NCI-H1048 (cell line): ENCODE data around the gene ULK3.

Experiments used
- DNase-seq: peaks from one replicate; lab custom pipeline; 2025; lab: John Stamatoyannopoulos, UW

Gene ULK3

DNA sequence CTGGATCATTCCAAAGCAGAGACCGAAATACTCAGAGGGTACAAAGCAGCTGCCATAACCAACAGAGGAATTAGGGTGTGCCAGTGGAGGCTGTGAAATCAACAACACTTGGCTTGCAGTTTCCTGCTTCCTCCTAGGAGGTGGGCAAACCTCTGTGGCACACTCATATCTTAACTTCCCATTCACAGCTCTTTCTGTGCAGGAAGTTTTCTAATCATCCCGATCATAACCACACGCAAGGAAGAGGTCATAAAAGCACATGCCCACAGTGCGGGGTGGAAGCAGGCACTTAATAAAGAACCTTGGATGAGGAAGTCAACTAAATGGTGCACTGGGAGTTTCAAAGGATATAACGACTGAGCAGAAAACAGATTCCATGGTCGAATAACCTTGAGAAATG is 25.1 kb upstream of the ULK3 start:
- no peak for DNase-seq

DNA sequence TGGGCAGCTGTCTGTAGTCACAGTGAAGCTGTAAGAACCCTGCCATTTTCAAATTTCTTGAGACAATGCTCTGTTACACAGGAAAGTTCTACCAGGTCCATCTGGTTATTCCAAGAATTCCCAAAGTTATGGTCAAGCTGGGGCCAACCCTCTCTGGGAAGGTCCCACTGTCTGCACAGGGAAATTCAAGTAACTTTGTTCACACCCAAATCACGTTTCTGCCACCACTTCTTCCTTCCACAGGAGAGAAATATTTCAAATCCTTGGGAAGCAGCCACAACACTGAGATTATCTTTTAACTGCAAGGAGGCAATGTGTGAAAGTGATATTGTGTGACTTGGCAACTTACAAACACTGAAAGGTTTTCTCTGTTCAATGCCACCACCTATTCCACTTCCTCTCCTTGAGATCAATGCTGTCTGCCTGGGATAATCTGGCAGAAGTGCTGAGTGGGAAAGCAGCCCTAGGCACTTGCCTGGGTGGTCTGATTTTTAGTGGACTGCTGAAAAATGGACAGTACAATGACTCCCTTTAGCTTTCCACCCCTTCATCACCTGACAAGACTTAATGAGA is 24.6 kb upstream of the ULK3 start:
- no peak for DNase-seq

DNA sequence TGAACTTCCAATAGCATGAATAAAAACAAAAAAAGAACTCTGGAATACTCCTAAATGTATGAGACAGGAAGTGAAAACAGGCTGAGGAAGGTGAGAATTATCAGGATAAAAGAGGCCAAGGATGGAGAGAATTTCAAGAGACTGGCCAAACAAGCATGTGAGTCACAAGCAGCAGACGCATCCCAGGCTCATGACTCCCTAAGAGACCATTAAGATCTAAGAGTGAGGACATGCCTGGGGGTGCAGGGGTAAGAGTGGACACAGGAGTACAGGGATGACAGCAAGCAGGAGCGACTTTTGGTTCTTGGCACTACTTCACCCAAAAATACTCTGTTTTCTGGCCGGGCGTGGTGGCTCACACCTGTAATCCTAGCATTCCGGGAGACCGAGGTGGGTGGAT is 23.1 kb upstream of the ULK3 start:
- no peak for DNase-seq

DNA sequence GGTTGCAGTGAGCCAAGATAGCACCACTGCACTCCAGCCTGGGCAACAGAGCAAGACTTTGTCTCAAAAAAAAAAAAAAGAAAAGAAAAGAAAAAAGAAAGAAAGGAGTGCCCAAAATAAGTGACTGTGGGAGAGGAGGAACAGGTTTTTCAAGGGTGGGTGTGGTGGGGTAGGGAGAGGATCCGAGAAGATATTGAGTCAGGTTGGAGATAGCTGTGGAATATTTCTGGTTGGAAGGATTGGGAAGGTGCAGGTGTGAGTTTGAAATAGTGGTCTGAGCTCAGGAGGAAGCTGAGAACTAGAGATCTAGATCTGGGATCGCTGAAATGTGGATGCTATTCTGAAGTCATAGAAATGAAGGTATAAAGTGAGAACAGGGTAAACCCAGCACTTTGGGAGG is 22.4 kb upstream of the ULK3 start:
- no peak for DNase-seq

DNA sequence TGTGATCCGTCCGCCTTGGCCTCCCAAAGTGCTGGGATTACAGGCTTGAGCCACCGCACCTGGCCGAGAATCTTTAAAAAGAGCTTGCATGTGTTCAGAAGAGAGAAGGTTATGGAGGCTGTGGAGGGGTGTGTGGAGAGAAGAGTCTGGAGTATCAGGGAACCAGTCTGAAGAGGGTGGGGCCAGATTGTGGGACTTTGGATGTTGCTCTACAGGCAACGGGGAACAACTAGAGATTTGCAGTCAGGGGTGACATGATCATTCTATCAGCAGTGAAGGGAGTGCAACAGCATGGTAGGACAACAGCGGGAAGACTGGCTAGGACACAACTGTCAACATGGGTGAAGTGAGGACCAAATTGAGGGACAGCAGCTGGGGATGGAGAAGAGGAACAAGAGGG is 21.3 kb upstream of the ULK3 start:
- no peak for DNase-seq

DNA sequence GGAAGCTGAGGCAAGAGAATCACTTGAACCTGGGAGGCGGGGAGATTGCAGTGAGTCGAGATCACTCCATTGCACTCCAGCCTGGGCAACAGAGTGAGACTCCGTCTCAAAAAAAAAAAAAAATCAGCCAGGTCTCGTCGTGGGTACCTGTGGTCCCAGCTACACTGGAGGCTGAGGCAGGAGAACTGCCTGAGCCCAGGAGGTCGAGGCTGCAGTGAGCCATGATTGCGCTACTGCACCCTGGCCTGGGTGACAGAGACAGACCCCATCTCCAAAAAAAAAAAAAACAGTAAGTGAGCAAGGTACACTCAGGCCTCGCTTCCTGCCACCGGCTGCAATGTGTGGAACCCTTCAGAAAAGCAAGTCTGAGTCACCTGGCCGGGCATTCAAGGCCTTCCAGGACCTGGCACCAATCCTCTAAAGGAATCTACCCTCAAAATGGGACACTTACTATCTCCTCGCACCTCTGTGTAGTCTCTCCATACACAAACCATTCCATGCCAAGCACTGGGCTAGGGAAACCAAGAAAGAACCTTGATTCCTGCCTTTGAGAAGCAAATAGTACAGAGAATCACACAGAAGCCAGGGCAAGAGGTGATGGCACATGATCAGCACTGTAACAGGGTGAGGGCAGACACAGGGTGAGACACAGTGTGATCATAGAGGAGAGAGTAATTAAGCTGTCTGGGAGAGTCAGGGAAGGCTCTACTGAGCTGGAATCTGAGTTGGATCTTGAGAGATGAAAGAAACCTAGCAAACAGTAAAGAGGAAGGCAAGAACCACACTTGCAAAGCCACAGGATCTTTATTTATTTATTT is 20.5 kb upstream of the ULK3 start:
- no peak for DNase-seq

DNA sequence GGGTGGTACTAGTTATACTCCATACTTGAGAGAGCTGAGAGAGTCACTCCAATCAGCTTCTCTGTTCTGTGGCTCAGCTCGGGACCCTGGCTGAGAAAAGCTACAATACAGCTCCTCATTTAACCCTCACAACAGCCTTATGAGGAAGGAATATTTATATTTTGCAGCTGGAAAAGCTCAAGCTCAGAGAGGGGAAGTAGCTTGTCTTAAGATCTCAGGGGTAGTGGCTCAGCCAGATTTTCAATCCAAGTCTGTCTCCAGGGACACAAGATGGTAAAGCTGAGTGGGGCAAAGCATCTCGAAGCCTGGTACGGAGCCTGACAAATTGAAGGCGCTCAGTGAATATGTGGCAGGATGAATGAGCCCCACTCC is 15.4 kb upstream of the ULK3 start:
- DNase-seq, result no peak

DNA sequence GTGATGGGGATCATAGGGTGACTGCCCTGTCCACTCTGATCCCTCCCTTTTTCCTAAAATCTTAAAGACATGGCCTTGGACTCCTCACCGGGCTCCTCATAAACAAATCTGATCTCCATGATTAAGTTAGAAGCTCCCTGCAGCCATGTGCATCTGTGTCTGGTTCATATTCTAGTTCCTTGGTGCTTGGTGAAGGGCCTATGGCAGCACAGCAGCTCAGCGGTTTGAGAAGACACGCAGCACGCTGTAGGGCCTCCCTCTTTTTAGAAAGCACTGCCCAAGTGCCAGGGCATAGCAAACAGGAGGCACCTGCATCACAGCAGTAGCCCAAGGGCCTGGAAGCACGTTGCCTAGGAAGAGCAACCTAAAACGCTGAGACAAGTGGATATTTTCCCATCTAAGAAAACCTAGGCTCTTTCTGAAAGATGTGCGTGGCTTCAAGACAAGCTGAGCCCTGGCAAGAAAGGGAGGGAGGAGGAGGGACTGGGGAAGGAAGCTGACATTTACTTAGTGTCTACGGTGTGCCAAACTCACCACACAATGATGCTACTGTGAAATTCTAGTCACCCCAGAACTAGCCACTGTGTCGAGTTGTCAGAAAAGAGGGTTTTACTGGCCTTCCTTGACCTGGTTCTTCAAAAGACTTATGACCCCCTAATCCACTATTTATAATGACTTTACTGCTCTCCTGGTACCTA is 14.9 kb upstream of the ULK3 start:
- DNase-seq, result no peak

DNA sequence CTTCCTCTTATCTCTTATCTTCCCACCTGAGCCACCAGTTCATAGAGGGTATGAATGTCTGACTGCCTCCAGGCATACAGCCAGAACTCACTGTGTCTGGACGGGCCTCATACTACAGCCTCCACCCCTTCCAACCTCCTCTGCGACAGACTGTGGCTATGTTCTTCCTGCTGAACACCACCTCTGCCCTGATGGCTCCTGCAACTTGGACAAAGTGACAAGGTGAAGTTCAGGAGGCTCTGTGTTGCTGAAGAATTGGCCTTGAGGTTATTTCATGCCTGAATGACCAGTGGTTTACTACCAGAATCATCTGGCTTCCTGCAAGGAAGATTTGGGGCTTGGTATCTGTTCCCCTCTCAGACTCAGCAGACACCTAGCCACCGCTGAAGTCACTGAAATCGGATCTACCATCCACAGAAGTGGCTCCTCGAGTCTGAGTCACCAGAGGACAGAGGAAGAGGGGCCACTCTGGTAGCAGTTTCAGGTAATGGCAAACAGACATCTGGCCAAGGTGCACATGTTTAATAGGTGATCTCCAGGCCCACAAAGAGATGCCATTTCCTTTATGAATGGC is 14.2 kb upstream of the ULK3 start:
- no peak for DNase-seq

DNA sequence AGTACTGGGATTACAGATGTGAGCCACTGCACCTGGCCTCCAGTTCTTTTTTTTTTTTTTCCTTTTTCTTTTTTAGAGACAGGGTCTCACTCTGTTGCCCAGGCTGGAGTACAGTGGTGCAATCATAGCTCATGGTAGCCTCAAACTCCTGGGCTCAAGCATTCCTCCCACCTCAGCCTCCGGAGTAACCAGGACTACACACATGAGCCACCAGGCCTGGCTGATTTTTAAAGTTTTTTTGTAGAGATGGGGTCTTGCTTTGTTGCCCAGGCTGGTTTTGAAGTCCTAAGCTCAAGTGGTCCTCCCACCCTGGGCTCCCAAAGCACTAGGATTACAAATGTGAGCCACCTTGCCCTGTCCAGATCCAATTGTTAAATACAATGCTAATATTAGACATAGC is 13.6 kb upstream of the ULK3 start:
- no peak for DNase-seq

DNA sequence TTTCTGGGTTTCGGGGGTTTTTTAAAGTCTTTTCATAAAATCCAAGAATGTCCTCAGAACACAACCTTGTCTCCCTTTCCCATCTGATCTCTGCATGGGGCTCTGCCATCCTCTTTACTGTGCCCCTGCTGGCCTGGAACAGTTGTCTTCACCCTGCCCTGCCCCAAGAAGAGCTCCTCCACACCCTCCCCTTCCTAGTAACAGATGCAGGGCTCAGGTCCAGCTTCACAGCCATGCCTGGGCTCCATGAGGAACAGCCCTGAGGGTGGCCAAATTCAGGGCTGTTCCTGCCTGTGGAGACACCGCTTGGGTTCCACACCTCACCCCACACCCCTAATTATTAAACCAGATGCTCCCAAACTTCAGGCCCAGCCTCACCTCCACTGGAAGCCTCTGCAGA is 12.9 kb upstream of the ULK3 start:
- no peak for DNase-seq

DNA sequence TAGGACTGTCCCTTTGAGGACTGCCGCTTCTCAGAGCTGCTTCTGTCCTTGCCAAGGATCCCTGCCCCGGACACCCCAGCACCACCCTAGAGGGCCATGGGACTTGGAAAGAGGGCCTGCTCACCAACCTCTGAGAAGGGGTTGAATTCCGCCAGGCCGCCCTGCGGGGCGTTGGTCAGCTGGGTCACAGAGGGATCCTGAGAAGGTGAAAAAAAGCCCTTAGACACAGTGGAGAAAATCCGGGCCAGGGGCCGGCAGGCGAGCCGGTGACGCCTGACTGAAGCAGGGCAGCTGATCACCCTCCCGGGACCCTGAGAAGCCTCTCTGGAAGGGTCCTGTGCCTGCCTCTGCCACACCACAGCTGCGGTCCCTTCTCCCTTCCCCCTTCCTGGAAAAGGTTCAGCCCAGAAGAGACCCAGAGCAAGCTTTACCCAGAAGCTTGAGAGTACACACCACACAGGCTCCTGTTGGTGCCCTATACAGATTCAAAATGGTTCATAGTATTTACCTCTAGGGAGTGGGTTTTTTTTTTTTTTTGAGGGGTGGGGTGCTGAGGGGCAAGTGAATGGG is 11.6 kb upstream of the ULK3 start:
- DNase-seq, result no peak

DNA sequence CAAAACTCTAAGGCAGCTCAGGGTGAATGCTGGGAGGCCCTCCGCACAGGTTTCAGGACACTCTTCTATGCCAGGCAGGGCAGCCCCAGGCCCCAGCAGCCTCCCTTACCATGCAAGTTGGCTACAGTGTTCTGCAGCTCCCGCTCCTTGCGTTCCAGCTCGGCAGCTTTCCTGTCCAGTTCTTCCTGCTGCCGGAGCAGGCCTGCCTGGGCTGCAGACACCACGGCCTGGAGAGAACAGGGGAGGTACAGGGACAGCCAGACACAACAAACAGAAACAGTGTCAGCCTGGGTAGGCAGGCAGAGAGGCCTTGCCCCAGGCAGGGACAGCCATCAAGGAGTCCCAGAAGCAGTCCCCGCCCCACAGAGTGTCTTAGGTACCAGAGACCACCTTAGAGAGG is 9.0 kb upstream of the ULK3 start:
- no peak for DNase-seq

DNA sequence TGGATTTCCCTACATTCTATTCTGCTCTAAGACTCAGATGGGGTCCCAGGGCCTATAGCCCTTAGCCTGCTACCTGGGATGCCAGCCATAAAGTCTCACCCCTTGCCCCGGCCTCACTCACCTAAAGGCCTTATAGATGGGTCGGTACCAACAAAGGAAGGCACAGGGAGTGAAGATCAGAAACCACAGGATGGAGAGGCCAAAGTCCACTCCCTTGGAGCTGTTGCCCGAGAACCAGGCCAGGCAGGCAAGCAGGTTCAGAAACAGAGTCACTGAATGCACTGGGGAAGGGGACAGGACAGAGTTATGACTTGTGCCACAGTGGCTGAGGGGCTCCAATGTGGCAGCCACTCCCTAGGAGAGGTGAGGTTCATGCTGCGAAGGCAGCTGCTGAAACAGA is 7.4 kb upstream of the ULK3 start:
- no peak for DNase-seq

DNA sequence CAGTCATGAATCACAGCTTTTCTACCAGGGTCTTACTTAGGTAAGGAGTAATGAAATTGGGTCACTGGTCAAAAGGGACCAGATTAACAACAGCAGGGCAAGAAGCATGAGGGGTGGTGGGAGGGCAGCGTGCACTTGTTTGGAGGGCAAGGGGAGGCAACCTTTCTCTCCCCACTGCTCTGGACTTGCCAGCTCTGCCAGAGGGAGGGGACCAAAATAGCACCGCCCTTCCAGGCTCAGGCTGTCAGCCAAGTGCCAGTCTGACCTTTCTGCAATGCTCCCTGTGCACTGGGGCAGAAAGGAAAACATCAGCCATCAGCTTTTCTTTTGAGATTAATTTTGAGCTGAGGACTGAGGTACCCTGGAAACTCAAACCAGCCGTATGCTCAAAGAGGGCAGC is 4.5 kb upstream of the ULK3 start:
- DNase-seq, result no peak

DNA sequence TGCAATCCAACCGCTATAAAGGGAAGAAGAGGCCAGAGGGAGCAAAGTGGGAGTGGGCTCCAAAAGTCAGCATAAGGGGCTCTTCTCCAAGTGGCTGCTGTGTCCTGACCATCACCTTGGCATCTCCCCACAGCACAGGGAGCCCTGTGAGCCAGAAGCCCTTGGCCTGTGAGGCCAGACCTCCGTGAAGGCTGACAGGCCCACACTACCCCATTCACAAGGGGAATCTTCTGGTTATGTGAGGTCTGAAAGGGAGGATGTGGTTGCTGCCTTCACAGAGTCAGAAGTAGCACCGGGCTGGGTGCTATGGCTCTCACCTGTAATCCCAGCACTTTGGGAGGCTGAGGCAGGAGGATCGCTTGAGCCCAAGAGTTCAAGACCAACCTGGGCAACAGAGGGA is 2.6 kb upstream of the ULK3 start:
- DNase-seq, result no peak

DNA sequence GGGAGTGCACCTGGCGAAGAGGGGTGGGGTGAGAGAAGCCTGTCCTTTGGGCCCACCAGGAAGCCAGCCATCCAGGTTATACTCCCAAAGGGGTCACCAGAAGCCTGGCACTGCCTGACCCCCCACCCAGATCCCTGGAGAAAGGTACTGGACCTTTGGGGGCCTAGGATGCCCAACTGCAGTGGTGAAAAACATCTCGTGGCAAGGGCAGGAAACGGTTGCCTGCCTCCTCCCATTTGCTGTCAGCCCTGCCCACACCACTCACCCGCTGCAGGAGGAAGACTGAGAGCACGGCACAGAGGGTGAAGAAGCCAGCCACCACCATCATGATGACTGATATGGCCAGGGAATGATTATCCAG is 2.2 kb upstream of the ULK3 start:
- no peak for DNase-seq

DNA sequence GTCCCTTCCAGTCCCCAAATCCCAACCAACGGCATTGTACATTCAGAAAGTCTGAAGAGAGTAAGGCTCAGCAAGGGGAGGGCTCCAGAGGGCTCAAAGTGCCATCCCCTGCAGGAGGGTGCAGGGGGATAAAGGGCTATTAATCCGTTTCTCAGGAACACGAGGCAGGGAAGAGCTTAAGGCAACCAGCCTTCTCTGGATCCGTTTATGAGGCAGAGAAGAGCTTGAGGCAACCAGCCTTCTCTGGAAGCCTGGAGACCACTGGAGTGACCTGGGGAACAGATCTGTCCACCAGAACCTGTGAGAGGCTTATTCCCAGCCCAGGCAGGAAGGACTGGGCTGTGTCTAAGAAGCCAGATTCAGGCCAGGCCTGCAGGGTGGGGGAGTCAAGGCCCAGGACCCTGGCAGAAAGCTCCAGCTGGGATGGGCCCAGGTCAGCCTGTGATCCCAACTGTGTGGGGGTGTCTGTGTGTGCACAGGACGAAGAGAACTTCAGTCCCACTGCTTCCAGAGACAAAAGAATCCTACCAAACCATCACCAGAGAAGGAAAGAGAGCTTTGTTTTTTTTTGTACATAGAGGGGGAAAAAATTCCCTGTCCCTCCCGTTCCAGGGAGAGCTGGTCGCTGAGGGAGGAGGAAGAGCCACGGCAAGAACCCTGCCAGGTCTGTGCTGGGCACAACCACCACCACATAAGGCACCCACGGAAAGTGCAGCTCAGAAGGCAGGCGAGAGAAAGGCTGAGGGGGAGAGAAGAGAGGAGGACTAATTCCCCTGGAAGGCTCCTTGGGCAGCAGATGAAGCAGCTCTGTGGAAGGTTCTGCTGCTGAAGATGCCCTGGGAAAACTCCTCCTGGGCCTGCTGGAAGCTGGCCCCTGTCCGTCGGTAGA is 1.6 kb upstream of the ULK3 start:
- no peak for DNase-seq

DNA sequence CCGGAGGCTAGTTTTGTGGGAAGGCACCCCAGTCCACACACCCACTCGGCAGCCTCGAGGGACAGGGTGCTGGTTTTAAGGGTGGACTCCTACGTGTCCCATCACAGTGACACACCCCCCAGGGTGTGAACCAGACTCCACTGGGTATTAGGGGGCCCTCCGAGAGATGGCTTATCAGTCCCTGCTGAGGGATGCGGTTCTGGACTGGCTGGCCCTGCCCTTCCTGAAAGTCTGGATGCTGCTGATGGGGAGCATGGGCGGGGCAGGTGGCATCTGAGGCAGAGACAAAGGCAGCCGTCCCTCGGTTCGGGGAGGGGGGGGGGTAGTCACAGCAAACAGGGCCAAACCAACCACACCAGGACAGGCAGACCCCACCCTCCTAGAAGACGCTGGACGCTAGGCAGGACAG is 939 bp upstream of the ULK3 start:
- no peak for DNase-seq

DNA sequence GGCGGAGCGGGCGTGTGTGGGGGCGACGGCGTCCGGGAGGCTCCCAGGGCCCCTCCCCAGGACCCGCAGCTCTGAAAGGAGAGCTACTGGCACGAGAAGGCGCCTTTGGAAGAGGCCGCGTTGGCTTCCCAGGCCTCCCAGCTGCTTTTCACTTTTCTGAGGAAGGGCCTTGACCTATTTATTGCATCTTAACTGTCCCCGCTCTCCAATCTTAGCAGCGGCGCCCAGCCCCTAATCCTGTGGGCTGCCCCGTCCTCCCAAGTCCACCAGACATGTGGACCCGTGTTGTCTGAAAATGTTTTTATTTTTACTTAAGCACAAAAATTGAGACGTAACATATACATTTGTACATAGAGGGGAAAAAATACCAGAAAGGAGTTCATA is 481 bp upstream of the ULK3 start:
- DNase-seq, result no peak

DNA sequence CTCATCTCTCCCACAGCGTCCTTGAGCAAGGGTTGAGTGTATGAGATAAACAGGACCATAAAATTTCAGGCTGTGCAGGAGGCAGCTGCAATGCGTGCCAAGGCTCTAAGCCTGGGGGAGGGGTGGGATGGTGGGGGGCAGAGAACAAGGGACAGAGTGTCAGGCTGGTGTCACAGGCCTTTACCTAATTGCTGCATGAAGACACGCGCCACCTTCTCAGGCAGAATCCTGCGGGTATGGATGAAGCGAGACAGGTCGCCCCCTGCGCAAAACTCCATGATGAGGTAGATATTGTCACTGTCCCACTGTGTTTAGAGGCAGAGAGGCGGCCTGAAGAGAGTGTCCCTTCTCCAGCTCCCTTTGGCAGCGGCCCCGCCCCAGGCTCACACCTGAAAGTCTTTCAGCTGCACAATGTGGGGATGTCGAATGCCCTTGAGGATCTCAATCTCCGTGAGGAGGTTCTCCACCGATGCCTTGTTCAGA is 1.0 kb downstream of the ULK3 start:
- no peak for DNase-seq
